A549 treated with AZD9567 at 1 μM for 4 hours (cell line): Measurements from ENCODE around the gene TAS2R31. TPM values are rescaled to one million over a fixed set of nuclear protein-coding genes. Genes with fewer than 3 reads are reported as not detected.

Source experiments
- total RNA-seq: library from RNA; stranded (reverse); fragments of 200-300 nt; extraction: Qiagen RNA extraction; gene quantifications from 5 replicates; pipeline ENCODE4 v1.2.3, GENCODE V29; 2022; ENCODE audit not compliant: insufficient read depth

TAS2R31 gene, protein sequence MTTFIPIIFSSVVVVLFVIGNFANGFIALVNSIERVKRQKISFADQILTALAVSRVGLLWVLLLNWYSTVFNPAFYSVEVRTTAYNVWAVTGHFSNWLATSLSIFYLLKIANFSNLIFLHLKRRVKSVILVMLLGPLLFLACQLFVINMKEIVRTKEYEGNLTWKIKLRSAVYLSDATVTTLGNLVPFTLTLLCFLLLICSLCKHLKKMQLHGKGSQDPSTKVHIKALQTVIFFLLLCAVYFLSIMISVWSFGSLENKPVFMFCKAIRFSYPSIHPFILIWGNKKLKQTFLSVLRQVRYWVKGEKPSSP
- 0.13 to 0.27 TPM (median 0.22 TPM) in 4 of 5 replicates, not detected in the other for total RNA-seq

DNA sequence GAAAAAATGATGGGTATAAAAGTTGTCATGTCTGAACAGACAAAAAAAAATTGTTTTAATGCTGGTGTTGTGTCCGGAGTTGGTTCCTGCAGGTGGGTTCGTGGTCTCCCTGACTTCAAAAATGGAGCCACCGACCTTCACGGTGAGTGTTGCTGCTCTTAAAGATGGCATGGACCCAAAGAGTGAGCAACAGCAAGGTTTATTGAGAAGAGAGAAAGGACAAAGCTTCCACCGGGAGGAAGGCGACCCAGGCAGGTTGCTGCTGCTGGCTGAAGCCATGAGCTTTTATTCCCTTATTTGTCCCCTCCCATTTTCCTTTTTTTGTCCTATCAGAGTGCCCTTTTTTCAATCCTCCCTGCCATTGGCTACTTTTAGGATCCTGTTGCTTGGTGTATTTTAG is at the start of gene TAS2R31:
Gene TAS2R31, minus strand, starts transcription at position 101 of the 400 bp plus-strand sequence. Its CDS starts 72 bp downstream, at position 29.

DNA sequence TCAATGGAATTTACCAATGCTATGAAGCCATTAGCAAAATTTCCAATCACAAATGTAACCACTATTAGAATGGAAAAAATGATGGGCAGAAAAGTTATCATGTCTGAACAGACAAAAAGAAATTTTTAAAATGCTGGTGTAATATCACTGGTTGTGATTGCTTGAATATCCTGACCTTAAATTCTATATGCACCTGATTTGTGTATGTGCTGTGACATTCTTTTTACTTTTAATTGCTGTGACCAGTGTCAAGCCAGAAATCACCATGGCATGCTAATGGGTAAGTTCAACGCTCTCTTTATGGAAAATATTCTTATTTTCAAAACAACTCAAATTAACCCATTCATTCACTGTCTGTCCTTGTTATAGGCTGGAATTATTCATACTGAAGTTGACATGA is 31.0 kb upstream of the TAS2R31 start, which contains the start of gene TAS2R46:
Gene TAS2R46, minus strand, starts transcription at position 101 of the 400 bp plus-strand sequence. Its CDS starts 0 bp downstream, at position 101.

DNA sequence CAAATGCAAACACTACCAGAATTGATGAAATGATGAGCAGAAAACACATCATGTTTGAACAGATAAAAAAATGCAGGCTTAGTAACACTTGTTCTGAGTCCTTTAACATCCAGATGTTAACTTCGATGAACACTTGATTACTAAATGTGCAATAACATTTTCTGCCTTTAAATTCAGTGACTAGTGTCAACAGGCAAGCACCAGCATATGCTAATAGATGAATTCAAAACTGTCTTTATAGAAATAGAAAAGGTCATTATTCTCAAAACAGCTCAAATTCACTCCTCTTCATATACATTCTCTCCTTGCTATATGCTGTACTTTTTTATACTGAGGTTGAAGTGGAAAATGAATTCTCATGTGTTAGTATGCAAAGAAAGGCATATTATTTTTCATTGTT is 8.7 kb downstream of the TAS2R31 start, which contains the start of gene TAS2R19:
Gene TAS2R19, minus strand, starts transcription at position 101 of the 400 bp plus-strand sequence. Its CDS starts 49 bp downstream, at position 52.

DNA sequence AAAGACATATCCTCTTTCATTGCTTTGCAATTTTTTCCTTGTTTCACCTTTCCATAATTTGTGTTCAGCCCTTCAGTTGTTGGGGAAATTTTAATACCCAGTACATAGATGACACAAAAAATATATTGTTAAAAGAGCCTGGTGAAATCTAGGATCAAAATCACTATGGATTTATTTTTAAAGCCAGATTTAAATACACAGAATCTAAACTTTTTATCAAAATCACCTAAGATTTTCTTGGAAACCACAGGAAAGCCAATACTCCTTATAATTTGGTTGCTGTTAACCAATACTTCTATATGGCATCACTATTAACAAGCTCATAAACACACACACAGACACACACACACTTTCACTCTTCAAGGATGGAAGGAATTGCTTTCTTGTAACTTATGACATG is 33.0 kb downstream of the TAS2R31 start, which contains the start of gene TAS2R20:
Gene TAS2R20, minus strand, starts transcription at position 101 of the 400 bp plus-strand sequence. CDS start 429 bp downstream, outside the sequence.

DNA sequence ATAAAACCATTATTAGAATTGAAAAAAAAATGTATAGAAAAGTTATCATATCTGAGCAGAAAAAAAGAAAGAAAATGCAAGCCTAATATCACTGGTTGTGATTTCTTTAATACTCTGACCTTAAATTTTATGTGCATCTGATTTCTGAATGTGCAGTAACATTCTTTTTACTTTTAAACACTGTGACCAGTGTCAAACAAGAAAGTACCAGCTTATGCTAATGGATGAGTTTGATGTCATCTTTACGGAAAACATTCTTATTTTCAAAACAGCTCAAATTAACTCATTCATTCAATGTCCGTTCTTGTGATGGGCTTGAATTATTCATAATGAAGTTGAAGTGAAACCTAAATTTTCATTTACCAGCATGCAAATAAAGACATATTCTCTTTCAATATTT is 44.4 kb downstream of the TAS2R31 start, which contains the start of gene TAS2R50:
Gene TAS2R50, minus strand, starts transcription at position 101 of the 400 bp plus-strand sequence. Its CDS starts 52 bp downstream, at position 49.

Other genes with a start within 250 kb of the TAS2R31 start
- not detected in 5 replicates for gene TAS2R7, start 228.8 kb downstream of the TAS2R31 start, total RNA-seq
- gene TAS2R8, start 224.1 kb downstream of the TAS2R31 start, total RNA-seq = not detected in 5 replicates
- not detected in 5 replicates for gene TAS2R9, start 221.2 kb downstream of the TAS2R31 start, total RNA-seq
- gene TAS2R10, start 205.0 kb downstream of the TAS2R31 start, total RNA-seq = 0.08 to 0.15 TPM (median 0.08 TPM) in 3 of 5 replicates, not detected in the others
- 3.1 to 3.6 TPM (median 3.4 TPM) in 4 of 5 replicates, not detected in the other for gene PRR4, start 181.9 kb downstream of the TAS2R31 start, total RNA-seq
- 1.0 to 3.7 TPM (median 3.0 TPM) in 4 of 5 replicates, not detected in the other for gene PRH1, start 147.2 kb downstream of the TAS2R31 start, total RNA-seq
- gene TAS2R13, start 121.8 kb downstream of the TAS2R31 start, total RNA-seq = not detected in 5 replicates
- gene PRH2, start 102.2 kb downstream of the TAS2R31 start, total RNA-seq = 0.16 to 0.42 TPM in 2 of 5 replicates, not detected in the others
- gene TAS2R14, start 92.1 kb downstream of the TAS2R31 start, total RNA-seq = 0.41 to 0.83 TPM (median 0.72 TPM) in 4 of 5 replicates, not detected in the other
- gene TAS2R50, start 44.5 kb downstream of the TAS2R31 start, total RNA-seq = not detected in 5 replicates
- gene TAS2R20, start 33.1 kb downstream of the TAS2R31 start, total RNA-seq = 0.07 to 0.16 TPM (median 0.09 TPM) in 3 of 5 replicates, not detected in the others
- gene TAS2R19, start 8.8 kb downstream of the TAS2R31 start, total RNA-seq = 0.12 to 0.16 TPM (median 0.16 TPM) in 3 of 5 replicates, not detected in the others
- not detected in 5 replicates for gene TAS2R46, start 30.9 kb upstream of the TAS2R31 start, total RNA-seq
- gene TAS2R43, start 60.9 kb upstream of the TAS2R31 start, total RNA-seq = not detected in 5 replicates
- gene TAS2R30, start 103.2 kb upstream of the TAS2R31 start, total RNA-seq = 0.05 TPM in 1 of 5 replicates, not detected in the others
- gene SMIM10L1, start 139.8 kb upstream of the TAS2R31 start, total RNA-seq = 6.3 to 8.5 TPM (median 8.4 TPM) in 5 replicates
- gene TAS2R42, start 155.5 kb upstream of the TAS2R31 start, total RNA-seq = not detected in 5 replicates
- not detected in 5 replicates for gene PRB3, start 238.3 kb upstream of the TAS2R31 start, total RNA-seq